HG03520 (cell line): ENCODE data around the gene POTED.
"Not testable (repeated sequence)": the region's sequence is repeated elsewhere in the genome, so short reads cannot be mapped to it uniquely, and the experiment has no call there.

Experiments used
- ATAC-seq: cut with Tn5 transposase; IDR thresholded peaks from one replicate; pipeline ENCODE4 v1.9.1; 2021; ENCODE audit warnings: mild to moderate bottlenecking, moderate library complexity; ENCODE audit not compliant: unreplicated experiment

POTED gene

DNA sequence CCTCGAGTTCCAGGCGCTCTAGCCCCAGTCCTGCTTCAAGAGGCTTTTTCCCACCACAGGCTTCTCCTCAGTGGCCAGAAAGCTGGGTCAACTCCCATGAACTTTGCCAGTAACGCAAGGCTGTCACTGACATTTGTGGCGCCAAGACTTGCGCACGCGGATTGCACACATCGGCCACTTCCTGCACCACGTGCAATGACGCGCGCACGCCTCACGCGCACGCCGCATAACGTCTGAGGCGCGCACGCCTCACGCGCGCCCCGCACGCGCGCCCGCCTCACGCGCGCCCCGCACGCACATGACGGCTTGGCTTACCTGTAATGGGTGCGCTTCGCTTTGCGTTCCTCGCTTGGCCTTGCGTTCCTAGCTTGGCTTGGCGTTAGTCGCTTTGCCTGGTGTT lies at the start of gene POTED:
TSS of gene POTED (plus strand) at position 301 of the 400 bp plus-strand sequence. CDS start 452 bp downstream, outside the sequence.
- not testable (repeated sequence) for ATAC-seq

DNA sequence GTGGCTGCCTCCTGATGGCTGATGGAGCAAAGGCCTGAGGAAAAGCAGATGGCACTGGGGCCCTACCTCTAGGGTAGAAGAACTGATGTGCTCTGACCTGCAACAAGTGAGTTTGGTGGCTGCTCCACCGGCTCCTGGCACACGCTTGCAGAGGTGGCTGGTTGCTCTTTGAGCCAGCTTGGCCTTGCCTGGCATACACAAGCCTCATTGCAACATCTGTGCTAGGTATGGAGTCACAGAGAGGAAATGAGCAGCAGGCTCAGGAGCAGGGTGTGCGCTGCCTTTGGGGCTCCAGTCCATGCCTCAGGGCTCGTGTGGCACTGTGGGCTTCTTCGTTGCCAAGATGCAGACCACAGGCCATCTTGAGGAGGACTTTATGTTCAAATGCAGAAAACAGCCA lies 40.5 kb downstream of the POTED start:
- not testable (repeated sequence) for ATAC-seq

DNA sequence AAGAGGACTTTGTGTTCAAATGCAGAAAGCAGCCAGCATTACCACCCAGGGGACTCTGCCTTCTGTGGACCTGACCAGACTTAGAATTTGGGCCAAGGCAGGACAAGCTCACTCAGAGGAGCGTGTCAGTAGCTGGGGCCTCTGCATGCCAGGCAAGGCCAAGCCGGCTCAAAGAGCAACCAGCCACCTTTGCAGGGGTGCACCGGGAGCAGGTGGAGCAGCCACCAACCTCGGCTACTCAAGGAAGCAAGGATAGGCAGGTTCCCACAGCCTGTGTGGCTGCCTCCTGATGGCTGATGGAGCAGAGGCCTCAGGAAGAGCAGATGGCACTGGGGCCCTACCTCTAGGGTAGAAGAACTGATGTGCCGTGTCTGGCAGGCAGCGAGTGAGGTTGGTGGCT lies 42.2 kb downstream of the POTED start:
- not testable (repeated sequence) for ATAC-seq
